CD4-positive, alpha-beta T cell treated with Interleukin-4 for 4 hours (primary cell): ENCODE data around the gene MLLT3.
"Not testable (repeated sequence)": the region's sequence is repeated elsewhere in the genome, so short reads cannot be mapped to it uniquely, and the experiment has no call there.

Experiments
- DNase-seq: peaks from one replicate; pipeline ENCODE4 v3.0.0-alpha.2; 2020

MLLT3 gene

GRCh38 chr9:20593537-20593936 is 28.8 kb downstream of the MLLT3 start:
- DNase-seq = no peak

- DNase-seq = no peak
Measured at GRCh38 chr9:20593105-20593504, 29.2 kb downstream of the MLLT3 start.

- no peak for DNase-seq
Measured at GRCh38 chr9:20592673-20593072, 29.6 kb downstream of the MLLT3 start.

GRCh38 chr9:20591223-20591622 is 31.1 kb downstream of the MLLT3 start:
- no peak for DNase-seq

- no peak for DNase-seq
Measured at GRCh38 chr9:20584968-20585643, 37.2 kb downstream of the MLLT3 start.

- DNase-seq = not testable (repeated sequence)
Measured at GRCh38 chr9:20583088-20583487, 39.2 kb downstream of the MLLT3 start.

- no peak for DNase-seq
Measured at GRCh38 chr9:20582150-20582549, 40.1 kb downstream of the MLLT3 start.

- DNase-seq = no peak
Measured at GRCh38 chr9:20580673-20581072, 41.6 kb downstream of the MLLT3 start.

GRCh38 chr9:20579524-20580314 is 42.6 kb downstream of the MLLT3 start:
- no peak for DNase-seq

GRCh38 chr9:20573023-20573422 is 49.3 kb downstream of the MLLT3 start:
- DNase-seq = no peak

GRCh38 chr9:20570756-20571155 is 51.5 kb downstream of the MLLT3 start:
- no peak for DNase-seq

GRCh38 chr9:20570087-20570486 is 52.2 kb downstream of the MLLT3 start:
- DNase-seq = no peak

GRCh38 chr9:20569525-20569924 is 52.8 kb downstream of the MLLT3 start:
- DNase-seq = no peak

- no peak for DNase-seq
Measured at GRCh38 chr9:20568400-20568799, 53.9 kb downstream of the MLLT3 start.

- DNase-seq = no peak
Measured at GRCh38 chr9:20566401-20566800, 55.9 kb downstream of the MLLT3 start.

GRCh38 chr9:20564650-20565049 is 57.6 kb downstream of the MLLT3 start:
- no peak for DNase-seq

GRCh38 chr9:20563917-20564316 is 58.4 kb downstream of the MLLT3 start:
- DNase-seq = no peak

GRCh38 chr9:20562051-20562450 is 60.2 kb downstream of the MLLT3 start:
- peak; percentile 14 for DNase-seq

GRCh38 chr9:20561531-20561930 is 60.8 kb downstream of the MLLT3 start:
- DNase-seq = no peak

- no peak for DNase-seq
Measured at GRCh38 chr9:20559231-20559890, 62.9 kb downstream of the MLLT3 start.

GRCh38 chr9:20558566-20559016 is 63.7 kb downstream of the MLLT3 start:
- peak; percentile 29 for DNase-seq

- DNase-seq = no peak
Measured at GRCh38 chr9:20557890-20558565, 64.3 kb downstream of the MLLT3 start.

GRCh38 chr9:20557285-20557684 is 65.0 kb downstream of the MLLT3 start:
- DNase-seq = no peak
